Left cardiac atrium (tissue), 4 donors: ENCODE results near the gene FAM136A. TPM values are rescaled to one million over a fixed set of nuclear protein-coding genes. Genes with fewer than 3 reads are reported as not detected.
A peak's percentile ranks its signal among the peaks of the same experiment; 100 is the strongest.
"Not testable (repeated sequence)": the region's sequence is repeated elsewhere in the genome, so short reads cannot be mapped to it uniquely, and the experiment has no call there.

Experiments used
- ATAC-seq, 2 donors: fragments of 200-7000 bp; cut with Tn5 transposase; one replicate each; pipeline ENCODE4 v1.9.1; 2020; ENCODE audit warnings: mild to moderate bottlenecking in 2 of 2, moderate library complexity in 2 of 2
- DNase-seq: peaks from one replicate; pipeline ENCODE4 v3.0.0-alpha.2; 2020
- intact Hi-C, 2 donors: fragments of 100-400 bp; cut with DNase I; formaldehyde crosslinking; loops; one replicate each; pipeline versions ENCODE4 v1.14.1 to v1.15.1; 2022 to 2023
- total RNA-seq, 2 donors: library from RNA; stranded (reverse); fragmentation: NEBNext Ultra II Directional; extraction: Animal tissue kit (Norgen Biotek cat#: 25700); gene quantifications; one replicate each; pipeline ENCODE4 v1.2.1, GENCODE V29; 2021
- donor health status: DM: no; HTN: yes; CAD: no.
- donor health status: DM: no; HTN: yes; CAD: no; lungs with severe emphysema.
- donor health status: DM: yes; HTN: yes; CAD: no.
- donor health status: Dilated cardiomyopathy.

The FAM136A gene
- total RNA-seq, 2 donors from 2014 or later = 25.3 to 28.9 TPM

GRCh38 chr2:70303186-70303585, 1.3 kb upstream of the FAM136A start:
- DNase-seq = no peak
- no peak for ATAC-seq
- intact Hi-C loops = loop anchor here in 1 of 2 donors (5.0 kb wide), 1 partner anchor 391 kb away; no protein-coding TSS in a partner anchor

GRCh38 chr2:70302195-70302546, 304 bp upstream of the FAM136A start:
- not testable (repeated sequence) for DNase-seq, ATAC-seq
- intact Hi-C loops = loop anchor here in 1 of 2 donors (5.0 kb wide), 1 partner anchor 390 kb away; no protein-coding TSS in a partner anchor

GRCh38 chr2:70300771-70301343, 1.0 kb downstream of the FAM136A start:
- no peak for DNase-seq
- intact Hi-C loops = loop anchor here in 1 of 2 donors (5.0 kb wide), 1 partner anchor 389 kb away; no protein-coding TSS in a partner anchor
- no peak for ATAC-seq

- intact Hi-C loops, ATAC-seq, DNase-seq: not testable (repeated sequence)
Measured at GRCh38 chr2:70297828-70298227, 4.0 kb downstream of the FAM136A start.

- intact Hi-C loops = no loop called here
- DNase-seq = no peak
- ATAC-seq = no peak
Measured at GRCh38 chr2:70283500-70284191, 18.2 kb downstream of the FAM136A start.

GRCh38 chr2:70282439-70282838, 19.4 kb downstream of the FAM136A start:
- ATAC-seq = no peak
- DNase-seq = no peak
- intact Hi-C loops = no loop called here

- intact Hi-C loops = no loop called here
- DNase-seq (no peak), ATAC-seq (no peak)
Measured at GRCh38 chr2:70280242-70280798, 21.5 kb downstream of the FAM136A start.

GRCh38 chr2:70270323-70270722, 31.5 kb downstream of the FAM136A start:
- intact Hi-C loops = no loop called here
- no peak for DNase-seq
- ATAC-seq = no peak

GRCh38 chr2:70269422-70270302, 32.2 kb downstream of the FAM136A start:
- ATAC-seq, intact Hi-C loops, DNase-seq: not testable (repeated sequence)

GRCh38 chr2:70266925-70267324, 34.9 kb downstream of the FAM136A start:
- DNase-seq, ATAC-seq, intact Hi-C loops: not testable (repeated sequence)

GRCh38 chr2:70261501-70261900, 40.4 kb downstream of the FAM136A start:
- intact Hi-C loops = no loop called here
- DNase-seq (no peak), ATAC-seq (no peak)

GRCh38 chr2:70258532-70258875, 43.4 kb downstream of the FAM136A start:
- peak; percentile 73 for DNase-seq
- intact Hi-C loops = no loop called here
- ATAC-seq = peak; percentile 70 to 75

GRCh38 chr2:70255637-70256314, 46.1 kb downstream of the FAM136A start:
- DNase-seq = no peak
- no peak for ATAC-seq
- intact Hi-C loops = no loop called here

GRCh38 chr2:70250434-70250833, 51.4 kb downstream of the FAM136A start:
- ATAC-seq = no peak
- no peak for DNase-seq
- intact Hi-C loops = no loop called here

- DNase-seq (peak; percentile 99), ATAC-seq (peak; percentile 98)
- intact Hi-C loops = no loop called here
Measured at GRCh38 chr2:70248181-70248847, 53.6 kb downstream of the FAM136A start, which contains the start of gene TIA1. TIA1 (minus strand) TSS chr2:70248628; CDS start chr2:70248430, 198 bp downstream.

- intact Hi-C loops = no loop called here
- no peak for ATAC-seq
Measured at GRCh38 chr2:70247364-70248180, 54.3 kb downstream of the FAM136A start.

More at GRCh38 chr2:70247364-70248180, 54.3 kb downstream of the FAM136A start:
- no peak for DNase-seq
